Measurements from ENCODE around the gene TMEM167A.

TMEM167A gene

DNA sequence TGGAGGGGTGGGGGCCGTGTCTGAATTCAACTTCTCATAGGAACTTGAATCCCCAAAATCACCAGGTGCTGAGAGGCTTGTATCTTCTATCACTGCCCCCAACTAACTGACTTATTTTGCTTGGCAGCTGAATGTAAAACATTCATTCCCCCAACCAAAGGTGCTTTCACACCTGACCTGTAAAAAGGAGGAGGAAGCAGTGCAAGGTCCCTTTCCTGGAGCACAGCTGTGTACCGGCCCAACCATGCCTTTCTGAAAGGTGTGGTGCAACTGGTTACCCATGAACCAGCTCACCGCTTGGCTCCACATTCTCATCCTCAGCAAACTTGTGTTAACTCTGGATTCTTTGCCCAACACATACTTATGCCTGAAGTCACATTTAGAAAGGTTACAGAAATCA is 34.7 kb downstream of the TMEM167A start:
- no peak for FAIRE-seq

GRCh38 chr5:83038924-83039323 is 38.3 kb downstream of the TMEM167A start:
- DNase-seq (ENCODE audit: extremely low spot score, insufficient read length, low read depth) (no peak), FAIRE-seq (no peak)

More for the DNA sequence above, 34.7 kb downstream of the TMEM167A start:
- DNase-seq (ENCODE audit: extremely low spot score, insufficient read length, low read depth) = no peak

DNA sequence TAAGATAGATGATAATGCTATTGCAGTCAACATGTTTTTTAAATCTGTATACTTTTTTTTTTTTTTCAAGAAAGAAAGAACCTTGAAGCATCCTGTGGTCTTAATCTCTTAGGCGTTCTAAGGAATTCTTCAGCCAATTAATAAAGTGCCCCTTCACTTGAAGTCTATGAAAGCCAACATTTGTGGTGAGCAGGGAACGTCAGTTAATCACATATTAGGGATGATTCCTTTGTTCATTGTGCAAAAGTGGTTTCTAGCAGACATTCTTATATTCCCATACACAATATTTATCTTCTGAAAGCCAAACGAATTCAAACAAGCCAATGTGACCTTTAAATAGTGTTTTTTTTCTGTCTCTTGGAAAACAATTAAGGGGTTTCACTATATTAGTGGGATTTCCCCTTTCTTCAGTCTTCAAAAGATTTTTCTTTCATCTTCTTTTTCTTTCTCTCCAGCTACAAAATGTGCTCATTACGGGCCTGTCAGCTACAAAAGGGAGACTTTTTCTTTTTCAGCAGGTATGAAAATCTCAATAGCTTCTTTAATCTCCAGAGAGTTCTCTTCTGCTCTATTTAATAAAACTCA is 40.1 kb downstream of the TMEM167A start:
- FAIRE-seq (no peak), DNase-seq (ENCODE audit: extremely low spot score, insufficient read length, low read depth) (no peak)

DNA sequence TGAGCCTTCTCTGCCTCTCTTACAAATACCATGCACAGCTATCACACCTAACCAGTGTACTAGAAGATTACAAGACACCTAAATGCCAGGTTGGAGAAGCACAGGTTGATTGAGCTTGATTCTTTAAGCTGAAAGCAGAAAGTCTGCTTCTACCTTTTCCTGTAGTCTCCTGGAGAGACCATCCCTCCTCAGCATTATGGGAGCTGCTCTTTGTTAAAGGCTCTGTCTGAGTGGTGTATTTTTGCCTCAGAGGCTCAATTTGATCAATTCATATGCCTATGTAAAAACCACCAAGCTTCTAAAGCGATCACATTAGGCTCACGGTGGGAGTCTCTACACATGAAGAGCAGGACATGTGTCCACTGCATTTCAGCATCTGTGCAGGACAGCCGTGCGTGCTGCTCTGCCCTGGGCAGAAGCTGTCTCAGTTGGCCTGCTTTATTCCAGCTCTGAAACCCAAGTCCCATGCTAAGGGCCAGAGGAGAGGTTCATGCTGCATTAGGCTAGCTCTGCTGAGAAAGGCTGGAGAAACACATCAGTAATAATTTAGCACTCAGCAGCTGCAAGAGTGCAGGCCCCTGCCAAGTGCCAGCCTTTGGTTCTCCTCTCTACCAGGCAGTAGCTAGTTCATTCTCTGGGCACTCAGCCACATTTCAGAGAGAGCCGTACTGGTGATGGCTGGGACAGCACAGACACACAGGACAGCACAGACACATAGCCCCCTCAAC is 41.7 kb downstream of the TMEM167A start:
- DNase-seq (ENCODE audit: extremely low spot score, insufficient read length, low read depth) (no peak), FAIRE-seq (no peak)

DNA sequence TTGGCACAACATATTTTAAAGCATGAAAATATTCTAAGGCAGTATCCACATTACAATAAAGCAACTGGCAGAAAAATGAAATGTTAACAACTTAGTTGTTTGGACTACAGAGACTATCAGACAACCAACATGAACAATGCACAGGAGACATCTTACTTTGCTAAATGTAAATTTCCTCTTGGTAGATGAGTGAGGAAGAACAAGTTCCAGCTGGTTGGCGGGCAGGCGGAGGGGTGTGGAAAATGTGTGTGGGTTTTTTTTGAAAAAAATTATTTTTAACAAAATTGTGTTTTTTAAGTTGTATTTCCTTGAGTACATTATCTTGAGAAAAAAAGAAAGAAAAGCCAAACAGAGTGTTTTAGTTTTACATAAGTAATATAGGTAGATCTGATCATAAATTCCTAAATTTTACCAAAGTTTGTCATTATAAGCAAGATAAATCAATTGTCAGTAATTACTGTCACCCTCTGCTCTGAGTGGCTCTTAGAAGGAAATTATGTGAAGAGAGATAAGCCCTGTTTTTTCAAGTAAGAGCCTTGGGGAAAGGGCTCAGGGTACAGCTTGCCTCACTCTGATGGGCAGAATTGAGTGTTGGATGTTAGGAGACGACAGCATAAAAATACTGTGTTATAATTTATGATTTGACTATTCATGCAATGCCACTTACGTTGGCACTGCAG is 42.5 kb downstream of the TMEM167A start:
- DNase-seq (ENCODE audit: extremely low spot score, insufficient read length, low read depth) (no peak), FAIRE-seq (no peak)

GRCh38 chr5:83034036-83034435 is 43.2 kb downstream of the TMEM167A start:
- no peak for FAIRE-seq
- DNase-seq (ENCODE audit: extremely low spot score, insufficient read length, low read depth) = no peak

- FAIRE-seq (no peak), DNase-seq (ENCODE audit: extremely low spot score, insufficient read length, low read depth) (no peak)
These were observed 45.8 kb downstream of the TMEM167A start for GRCh38 chr5:83031381-83031780.

- DNase-seq (ENCODE audit: extremely low spot score, insufficient read length, low read depth) (no peak), FAIRE-seq (no peak)
These were observed 47.3 kb downstream of the TMEM167A start for GRCh38 chr5:83029912-83030311.

GRCh38 chr5:83026930-83027687 is 50.1 kb downstream of the TMEM167A start:
- DNase-seq (ENCODE audit: extremely low spot score, insufficient read length, low read depth) (no peak), FAIRE-seq (peak; percentile 67)

DNA sequence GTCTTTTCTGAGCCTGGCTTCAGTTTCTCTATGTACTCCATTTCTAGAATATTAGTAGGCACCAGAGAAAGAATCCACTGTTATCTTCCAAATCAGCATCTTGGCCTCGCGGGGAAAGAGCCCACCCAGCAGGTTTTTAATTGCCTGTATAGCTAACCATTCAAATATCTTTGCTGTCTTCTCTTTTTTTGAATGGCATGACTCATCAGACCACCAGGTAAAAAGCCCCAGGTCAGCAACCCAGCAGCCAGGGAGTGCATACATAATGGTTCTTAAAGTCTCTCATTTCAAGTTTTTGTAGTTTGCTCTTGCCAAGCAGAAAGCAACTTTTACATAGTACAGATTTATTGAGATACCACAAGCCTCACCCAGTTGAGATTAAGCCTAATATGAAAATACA is 50.7 kb downstream of the TMEM167A start:
- no peak for FAIRE-seq

DNA sequence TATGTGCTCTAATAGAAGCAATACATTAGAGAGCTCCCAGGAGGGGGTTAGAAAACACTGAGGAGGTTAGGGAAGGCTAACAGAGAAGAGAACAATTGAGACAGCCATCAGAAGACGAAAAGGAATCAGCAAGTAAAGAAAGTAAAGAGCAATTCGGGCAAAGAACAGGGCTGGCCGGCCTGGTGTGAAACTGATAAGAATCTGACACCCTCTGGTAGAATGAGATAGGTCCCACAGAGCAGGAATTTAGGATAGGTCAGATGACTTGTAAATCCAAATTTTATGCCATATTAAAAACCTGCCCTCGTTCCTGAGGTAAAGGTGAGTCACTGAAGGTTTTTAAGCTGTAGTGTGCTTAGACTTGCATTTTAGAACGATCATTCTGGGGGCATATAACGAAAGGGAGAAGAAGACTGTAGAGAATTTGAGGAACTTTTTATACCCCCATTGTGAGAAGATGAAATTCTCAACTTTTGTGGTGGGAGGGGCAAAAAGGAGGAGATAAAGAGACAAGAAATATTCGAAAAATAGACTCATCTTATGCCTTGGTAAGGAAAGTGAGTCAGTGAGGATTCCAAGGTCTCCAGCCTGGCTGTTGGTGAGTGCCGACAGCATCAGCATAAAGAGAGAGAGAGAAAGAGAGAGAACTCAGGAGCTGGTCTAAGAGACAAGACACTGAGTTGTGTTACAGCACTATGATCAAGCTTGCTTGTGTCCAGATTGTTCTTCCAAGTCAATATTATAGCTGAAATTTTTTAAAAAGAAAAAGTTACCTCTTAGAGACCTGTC is 51.3 kb downstream of the TMEM167A start:
- no peak for FAIRE-seq
- no peak for DNase-seq (ENCODE audit: extremely low spot score, insufficient read length, low read depth)

More for the DNA sequence above, 50.7 kb downstream of the TMEM167A start:
- no peak for DNase-seq (ENCODE audit: extremely low spot score, insufficient read length, low read depth)

DNA sequence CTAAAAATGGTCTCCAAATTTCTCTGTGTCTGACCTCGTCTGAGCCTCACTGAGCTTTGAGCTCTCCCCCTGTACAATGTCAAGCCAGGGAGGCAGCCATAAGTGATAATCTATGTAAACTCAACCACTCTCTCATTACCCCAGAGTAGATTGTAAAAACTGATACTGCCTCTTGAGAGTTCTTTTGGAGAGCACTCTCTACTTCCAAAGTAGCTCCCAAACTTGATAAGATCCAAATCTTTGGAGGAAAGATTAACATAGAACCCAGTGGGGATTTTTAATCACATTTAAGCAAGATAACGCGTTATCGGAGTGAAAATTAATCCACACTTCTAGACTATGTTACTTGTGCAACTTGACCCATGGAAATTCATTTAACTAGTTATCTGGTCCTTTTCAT is 54.9 kb downstream of the TMEM167A start:
- FAIRE-seq (no peak), DNase-seq (ENCODE audit: extremely low spot score, insufficient read length, low read depth) (no peak)

- FAIRE-seq (no peak), DNase-seq (ENCODE audit: extremely low spot score, insufficient read length, low read depth) (no peak)
These were observed 61.5 kb downstream of the TMEM167A start for GRCh38 chr5:83015676-83016075.

GRCh38 chr5:83011985-83012384 is 65.2 kb downstream of the TMEM167A start:
- peak; percentile 87 for FAIRE-seq
- DNase-seq (ENCODE audit: extremely low spot score, insufficient read length, low read depth) = no peak

- no peak for DNase-seq (ENCODE audit: extremely low spot score, insufficient read length, low read depth)
- no peak for FAIRE-seq
These were observed 67.8 kb downstream of the TMEM167A start for GRCh38 chr5:83009408-83009807.

GRCh38 chr5:83007755-83008154 is 69.4 kb downstream of the TMEM167A start:
- DNase-seq (ENCODE audit: extremely low spot score, insufficient read length, low read depth) (no peak), FAIRE-seq (no peak)

DNA sequence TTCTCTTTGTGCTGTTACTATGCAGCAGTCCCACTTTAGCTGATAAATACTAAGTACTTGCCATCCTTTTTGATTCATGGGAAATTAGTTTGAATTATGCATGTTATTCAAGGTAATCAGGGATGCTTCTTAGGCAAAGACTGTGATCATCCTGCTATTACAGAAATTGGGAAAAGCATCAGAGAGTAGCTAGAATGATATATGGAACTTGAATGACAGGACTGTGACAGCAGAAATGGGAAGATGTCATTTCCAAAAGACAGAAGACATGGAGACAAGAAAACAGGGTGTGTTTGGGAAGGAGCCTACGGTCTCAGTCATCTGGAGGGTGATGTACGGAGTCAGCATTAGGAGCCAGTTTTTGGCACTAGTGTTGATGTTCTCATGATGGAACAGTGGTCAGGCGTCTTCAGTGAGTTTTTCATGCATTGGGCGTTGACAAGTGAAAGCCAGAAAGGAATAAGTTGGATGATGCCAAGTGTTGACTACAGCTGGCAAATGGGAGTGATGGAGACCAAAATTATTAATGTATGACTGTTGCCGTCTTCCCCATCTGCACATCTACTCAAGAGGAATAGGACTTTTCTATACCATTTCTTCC is 70.4 kb downstream of the TMEM167A start:
- DNase-seq (ENCODE audit: extremely low spot score, insufficient read length, low read depth) = no peak
- no peak for FAIRE-seq

GRCh38 chr5:83003791-83004190 is 73.4 kb downstream of the TMEM167A start:
- DNase-seq (ENCODE audit: extremely low spot score, insufficient read length, low read depth) (no peak), FAIRE-seq (no peak)
